SK-N-SH treated with all-trans-retinoic acid at 6 μM for 48 hours (cell line): Measurements from ENCODE around the gene HOXA13.

Source experiments
- ARNTL ChIP-seq: fragments of 450-650 bp; formaldehyde crosslinking; IDR thresholded peaks from 2 replicates; pipeline ENCODE4 v1.5.0; 2020; ENCODE audit warnings: low read depth, mild to moderate bottlenecking, moderate library complexity, borderline replicate concordance
- BACH2 ChIP-seq: fragments of 250-450 bp; sonication (Bioruptor Pico); IDR thresholded peaks from 2 replicates; pipeline ENCODE4 v1.9.0; 2021; ENCODE audit warnings: mild to moderate bottlenecking, borderline replicate concordance
- CREB5 ChIP-seq: fragments of 250-450 bp; sonication (Bioruptor Pico); IDR thresholded peaks from 2 replicates; pipeline ENCODE4 v1.5.1; 2020; ENCODE audit warnings: low read depth, mild to moderate bottlenecking, moderate library complexity
- GLIS3 ChIP-seq: fragments of 250-450 bp; sonication (Bioruptor Pico); IDR thresholded peaks from 2 replicates; pipeline ENCODE4 v1.5.0; 2020; ENCODE audit warnings: mild to moderate bottlenecking, moderate library complexity
- PATZ1 ChIP-seq: fragments of 250-450 bp; sonication (Bioruptor Pico); IDR thresholded peaks from 2 replicates; pipeline ENCODE4 v1.8.0; 2020; ENCODE audit warnings: mild to moderate bottlenecking, moderate library complexity, borderline replicate concordance
- PPARA ChIP-seq: fragments of 250-450 bp; sonication (Bioruptor Pico); IDR thresholded peaks from 2 replicates; pipeline ENCODE4 v1.5.0; 2020; ENCODE audit warnings: mild to moderate bottlenecking, borderline replicate concordance
- RARB ChIP-seq: fragments of 250-450 bp; sonication (Bioruptor Pico); IDR thresholded peaks from 2 replicates; pipeline ENCODE4 v1.8.0; 2021; ENCODE audit warnings: mild to moderate bottlenecking, moderate library complexity
- SNAI2 ChIP-seq: fragments of 250-450 bp; sonication (Bioruptor Pico); IDR thresholded peaks from 2 replicates; pipeline ENCODE4 v1.5.0; 2020; ENCODE audit warnings: mild to moderate bottlenecking, moderate library complexity
- TOX ChIP-seq: fragments of 250-450 bp; sonication (Bioruptor Pico); IDR thresholded peaks from 2 replicates; pipeline ENCODE4 v1.8.0; 2021; ENCODE audit warnings: mild to moderate bottlenecking, moderate library complexity, borderline replicate concordance
- ZC3H10 ChIP-seq: fragments of 250-450 bp; sonication (Bioruptor Pico); IDR thresholded peaks from 2 replicates; pipeline ENCODE4 v1.5.1; 2021; ENCODE audit warnings: mild to moderate bottlenecking, moderate library complexity
- ZFP3 ChIP-seq: fragments of 250-450 bp; sonication (Bioruptor Pico); IDR thresholded peaks from 2 replicates; pipeline ENCODE4 v1.5.0; 2020; ENCODE audit warnings: mild to moderate bottlenecking, moderate library complexity
- ZNF70 ChIP-seq: fragments of 450-650 bp; formaldehyde crosslinking; IDR thresholded peaks from 2 replicates; pipeline ENCODE4 v1.5.0; 2020; ENCODE audit warnings: mild to moderate bottlenecking, moderate library complexity

GRCh38 chr7:27209933-27210440 is 10.1 kb upstream of the HOXA13 start:
- no peak for TF ChIP-seq SNAI2
- no peak for TF ChIP-seq RARB (CRISPR knock-in tag)
- no peak for TF ChIP-seq BACH2 (CRISPR knock-in tag)
- TF ChIP-seq ZC3H10 (CRISPR knock-in tag), result no peak
- TF ChIP-seq PATZ1 (CRISPR knock-in tag), result no peak
- no peak for TF ChIP-seq TOX (CRISPR knock-in tag)
- no peak for TF ChIP-seq ARNTL (CRISPR knock-in tag)
- TF ChIP-seq GLIS3 (CRISPR knock-in tag), result no peak
- no peak for TF ChIP-seq PPARA (CRISPR knock-in tag)
- TF ChIP-seq CREB5, result no peak
- TF ChIP-seq ZFP3 (CRISPR knock-in tag), result no peak
- TF ChIP-seq ZNF70 (CRISPR knock-in tag), result no peak
